Mucosa of stomach (tissue), 1 donor: Measurements from ENCODE around the gene ZNF598.

Experiments used
- H3K27me3 ChIP-seq: one replicate; pipeline ENCODE4 v1.7.0; 2013; ENCODE audit warnings: mild to moderate bottlenecking, low read length; ENCODE audit not compliant: control insufficient read depth, insufficient read depth
- H3K36me3 ChIP-seq: one replicate; pipeline ENCODE4 v1.7.0; 2013; ENCODE audit warnings: low read length; ENCODE audit not compliant: control insufficient read depth, insufficient read depth
- H3K4me1 ChIP-seq: one replicate; pipeline ENCODE4 v1.7.0; 2013; ENCODE audit warnings: mild to moderate bottlenecking, low read length; ENCODE audit not compliant: control insufficient read depth, insufficient read depth
- H3K4me3 ChIP-seq: one replicate; pipeline ENCODE4 v1.7.0; 2013; ENCODE audit warnings: low read length
- H3K9ac ChIP-seq: one replicate; pipeline ENCODE4 v1.7.0; 2013; ENCODE audit warnings: mild to moderate bottlenecking, low read length, moderate library complexity
- H3K9me3 ChIP-seq: one replicate; pipeline ENCODE4 v1.7.0; 2013; ENCODE audit warnings: mild to moderate bottlenecking, low read length, moderate library complexity; ENCODE audit not compliant: control insufficient read depth
- donor health status: Pancreatic carcinoma.

ZNF598 gene

DNA sequence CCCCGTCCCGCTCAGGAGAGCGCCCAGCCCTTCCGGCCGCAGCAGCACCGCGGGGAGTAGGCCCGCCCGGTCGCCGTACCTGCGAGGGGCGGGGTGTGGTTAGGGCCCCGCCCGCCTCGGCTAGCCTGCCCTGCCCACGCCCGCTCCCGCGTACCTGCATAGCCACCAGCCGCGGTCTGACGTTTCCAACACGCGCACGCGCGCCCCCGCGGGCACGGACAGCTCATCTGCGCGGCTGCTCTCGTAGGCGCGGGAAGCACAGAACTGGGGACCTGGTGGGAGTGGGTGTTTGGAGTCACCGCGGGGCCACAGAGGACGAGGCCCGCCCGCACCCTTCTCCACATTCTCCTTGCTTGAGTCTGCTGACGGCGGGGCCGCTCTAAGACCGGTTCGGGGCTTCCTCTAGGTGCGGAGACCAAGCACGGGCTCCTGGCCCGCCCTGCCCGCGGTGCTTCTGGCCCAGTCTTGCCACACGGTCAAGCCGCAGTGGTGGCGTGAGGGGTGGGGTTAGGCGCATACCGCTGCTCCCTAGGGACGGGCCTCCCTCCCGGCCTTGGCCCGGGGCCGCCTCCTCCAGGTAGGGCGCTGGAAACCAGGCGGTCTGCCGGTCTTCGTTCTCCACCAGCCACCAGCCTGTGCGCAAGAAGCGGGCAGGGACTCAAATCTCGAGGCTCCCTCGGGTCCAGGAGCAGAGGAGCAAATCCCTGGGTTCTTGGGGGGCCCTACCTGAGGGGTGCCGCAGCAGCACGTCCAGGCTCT lies 30.2 kb downstream of the ZNF598 start:
- Histone ChIP-seq H3K36me3 (peaks cover 11% of the 10 kb centered on the region), H3K27me3 (peaks cover 24% of the 10 kb centered on the region), H3K9ac (peak overlapping the region; percentile 70), H3K4me3 (no peak overlapping the region), H3K9me3 (no peaks in the 10 kb centered on the region), H3K4me1 (peaks cover 55% of the 10 kb centered on the region)

DNA sequence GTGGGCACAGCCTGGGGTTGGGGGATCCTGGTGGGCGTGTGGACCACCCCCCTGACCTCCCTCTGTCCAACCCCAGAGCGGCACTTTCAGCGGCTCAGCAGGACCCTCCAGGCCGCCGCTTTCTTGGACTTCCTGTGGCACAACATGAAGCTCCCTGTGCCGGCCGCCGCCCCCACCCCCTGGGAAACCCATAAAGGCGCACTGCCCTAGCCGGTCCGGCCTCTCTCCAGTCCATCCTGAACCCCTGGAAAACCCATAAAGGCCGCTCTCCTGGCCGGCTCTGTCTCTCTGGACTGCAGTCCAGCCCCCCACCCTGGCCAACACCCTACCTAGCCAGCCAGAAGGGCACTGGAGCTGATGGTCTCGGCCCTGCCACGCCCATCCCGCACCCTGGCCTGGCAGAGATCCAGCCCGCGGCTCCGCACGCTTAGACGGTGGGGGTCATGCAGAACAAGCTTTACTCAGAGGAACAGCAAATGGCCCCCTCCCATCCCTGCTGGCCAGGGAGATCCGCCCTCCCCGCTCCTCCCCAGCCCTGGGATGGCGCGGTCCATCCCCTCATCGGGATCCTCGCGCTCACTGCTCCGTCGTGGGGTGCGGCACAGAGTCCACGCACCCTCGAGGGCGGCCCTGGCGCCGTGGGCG lies 31.0 kb downstream of the ZNF598 start:
- peak overlapping the region; percentile 70 for H3K9ac ChIP-seq
- peaks cover 14% of the 10 kb centered on the region for H3K36me3 ChIP-seq
- no peak overlapping the region for H3K4me3 ChIP-seq
- no peaks in the 10 kb centered on the region for H3K9me3 ChIP-seq
- H3K4me1 ChIP-seq: peaks cover 53% of the 10 kb centered on the region
- H3K27me3 ChIP-seq: peaks cover 24% of the 10 kb centered on the region

DNA sequence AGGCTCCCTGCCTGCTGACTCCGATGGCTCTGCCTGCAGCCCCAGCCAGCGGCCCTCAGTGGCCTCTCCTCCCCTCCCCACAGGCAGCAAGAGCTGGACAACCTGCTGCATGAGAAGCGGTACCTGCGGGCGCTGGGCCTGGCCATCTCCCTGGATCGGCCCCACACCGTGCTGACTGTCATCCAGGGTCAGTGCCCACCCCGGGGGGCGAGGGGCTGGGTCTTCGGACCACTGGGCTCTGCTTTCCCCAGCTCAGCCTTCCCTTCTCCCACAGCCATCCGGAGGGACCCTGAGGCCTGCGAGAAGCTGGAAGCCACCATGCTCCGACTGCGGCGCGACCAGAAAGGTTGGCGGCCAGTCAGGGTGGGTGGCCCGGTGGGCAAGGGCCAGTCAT lies 31.7 kb downstream of the ZNF598 start:
- Histone ChIP-seq H3K4me1 (peaks cover 47% of the 10 kb centered on the region), H3K9ac (no peak overlapping the region), H3K36me3 (peaks cover 14% of the 10 kb centered on the region), H3K9me3 (no peaks in the 10 kb centered on the region), H3K4me3 (no peak overlapping the region), H3K27me3 (peaks cover 21% of the 10 kb centered on the region)

DNA sequence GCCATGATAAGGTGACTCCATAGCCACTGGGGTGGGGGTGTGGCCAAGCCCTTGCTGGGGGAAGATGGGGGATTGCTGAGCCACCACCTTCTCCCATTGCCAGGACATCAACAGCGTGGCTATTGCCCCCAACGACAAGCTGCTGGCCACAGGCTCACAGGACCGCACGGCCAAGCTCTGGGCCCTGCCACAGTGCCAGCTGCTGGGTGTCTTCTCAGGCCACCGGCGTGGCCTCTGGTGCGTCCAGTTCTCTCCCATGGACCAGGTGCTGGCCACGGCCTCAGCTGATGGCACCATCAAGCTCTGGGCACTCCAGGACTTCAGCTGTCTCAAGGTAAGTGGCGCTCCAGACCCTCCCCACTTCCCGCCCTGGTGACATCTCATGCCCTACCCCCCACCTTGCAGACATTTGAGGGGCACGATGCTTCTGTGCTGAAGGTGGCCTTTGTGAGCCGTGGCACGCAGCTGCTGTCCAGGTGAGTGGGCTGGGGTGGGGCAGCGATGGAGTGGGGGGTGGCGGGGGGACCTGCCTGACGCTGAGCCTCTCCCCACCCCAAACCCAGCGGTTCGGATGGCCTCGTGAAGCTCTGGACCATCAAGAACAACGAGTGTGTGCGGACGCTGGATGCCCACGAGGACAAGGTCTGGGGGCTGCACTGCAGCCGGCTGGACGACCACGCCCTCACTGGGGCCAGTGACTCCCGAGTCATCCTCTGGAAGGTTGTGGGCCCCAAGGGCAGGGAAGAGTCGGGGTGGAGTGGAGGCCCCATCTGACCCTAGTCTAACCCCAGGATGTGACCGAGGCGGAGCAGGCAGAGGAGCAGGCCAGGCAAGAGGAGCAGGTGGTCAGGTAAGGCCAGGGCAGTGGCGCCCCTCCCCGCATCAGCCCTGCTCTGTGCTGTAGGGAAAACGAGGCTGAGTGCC lies 32.4 kb downstream of the ZNF598 start:
- Histone ChIP-seq H3K36me3 (peaks cover 14% of the 10 kb centered on the region), H3K9ac (no peak overlapping the region), H3K9me3 (no peaks in the 10 kb centered on the region), H3K4me1 (peaks cover 47% of the 10 kb centered on the region), H3K27me3 (peaks cover 21% of the 10 kb centered on the region), H3K4me3 (no peak overlapping the region)

DNA sequence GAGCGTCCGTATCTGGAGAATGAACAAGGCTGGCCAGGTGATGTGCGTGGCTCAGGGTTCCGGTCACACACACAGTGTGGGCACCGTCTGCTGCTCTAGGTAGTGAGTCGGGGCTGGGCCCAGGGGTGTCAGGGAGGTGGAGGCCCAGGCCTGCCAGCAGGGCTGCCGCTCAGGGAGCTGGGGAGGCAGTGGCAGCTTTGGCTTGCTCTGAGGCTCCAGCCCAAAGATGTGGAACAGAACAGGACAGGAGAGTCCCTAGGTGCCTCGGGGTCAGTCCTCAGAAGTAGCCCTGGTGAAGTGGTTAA lies 33.5 kb downstream of the ZNF598 start:
- Histone ChIP-seq H3K27me3 (peaks cover 16% of the 10 kb centered on the region), H3K9ac (no peak overlapping the region), H3K4me3 (no peak overlapping the region), H3K4me1 (peaks cover 38% of the 10 kb centered on the region), H3K36me3 (peaks cover 14% of the 10 kb centered on the region), H3K9me3 (no peaks in the 10 kb centered on the region)

DNA sequence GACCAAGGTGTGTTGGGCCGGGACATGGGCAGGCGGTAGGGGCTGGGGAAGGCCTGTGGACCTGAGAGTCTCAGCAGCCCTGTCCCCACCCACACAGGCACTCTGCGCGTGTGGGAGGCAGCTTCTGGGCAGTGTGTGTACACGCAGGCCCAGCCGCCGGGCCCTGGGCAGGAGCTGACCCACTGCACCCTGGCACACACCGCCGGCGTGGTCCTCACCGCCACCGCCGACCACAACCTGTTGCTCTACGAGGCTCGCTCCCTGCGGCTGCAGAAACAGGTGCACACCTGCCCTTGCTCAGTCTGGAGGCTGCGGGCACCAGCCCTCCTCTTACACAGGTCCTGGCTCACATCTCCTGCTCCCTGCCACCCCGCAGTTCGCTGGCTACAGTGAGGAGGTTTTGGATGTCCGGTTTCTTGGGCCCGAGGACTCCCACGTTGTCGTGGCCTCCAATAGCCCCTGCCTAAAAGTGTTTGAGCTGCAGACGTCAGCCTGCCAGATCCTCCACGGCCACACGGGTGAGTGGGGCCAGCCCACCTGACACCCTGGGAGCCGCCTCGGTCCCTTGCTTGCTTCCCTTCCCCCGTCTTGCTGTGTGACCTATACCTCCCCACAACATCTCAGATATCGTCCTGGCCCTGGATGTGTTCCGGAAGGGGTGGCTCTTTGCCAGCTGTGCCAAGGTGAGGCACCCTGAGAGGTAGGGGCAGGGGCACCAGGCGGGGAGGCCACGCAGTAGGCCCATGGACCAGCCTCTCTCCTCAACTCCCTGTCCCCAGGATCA lies 34.0 kb downstream of the ZNF598 start:
- H3K9ac ChIP-seq: no peak overlapping the region
- H3K27me3 ChIP-seq: peaks cover 10% of the 10 kb centered on the region
- no peaks in the 10 kb centered on the region for H3K9me3 ChIP-seq
- H3K4me1 ChIP-seq: peaks cover 36% of the 10 kb centered on the region
- peaks cover 14% of the 10 kb centered on the region for H3K36me3 ChIP-seq
- no peak overlapping the region for H3K4me3 ChIP-seq

DNA sequence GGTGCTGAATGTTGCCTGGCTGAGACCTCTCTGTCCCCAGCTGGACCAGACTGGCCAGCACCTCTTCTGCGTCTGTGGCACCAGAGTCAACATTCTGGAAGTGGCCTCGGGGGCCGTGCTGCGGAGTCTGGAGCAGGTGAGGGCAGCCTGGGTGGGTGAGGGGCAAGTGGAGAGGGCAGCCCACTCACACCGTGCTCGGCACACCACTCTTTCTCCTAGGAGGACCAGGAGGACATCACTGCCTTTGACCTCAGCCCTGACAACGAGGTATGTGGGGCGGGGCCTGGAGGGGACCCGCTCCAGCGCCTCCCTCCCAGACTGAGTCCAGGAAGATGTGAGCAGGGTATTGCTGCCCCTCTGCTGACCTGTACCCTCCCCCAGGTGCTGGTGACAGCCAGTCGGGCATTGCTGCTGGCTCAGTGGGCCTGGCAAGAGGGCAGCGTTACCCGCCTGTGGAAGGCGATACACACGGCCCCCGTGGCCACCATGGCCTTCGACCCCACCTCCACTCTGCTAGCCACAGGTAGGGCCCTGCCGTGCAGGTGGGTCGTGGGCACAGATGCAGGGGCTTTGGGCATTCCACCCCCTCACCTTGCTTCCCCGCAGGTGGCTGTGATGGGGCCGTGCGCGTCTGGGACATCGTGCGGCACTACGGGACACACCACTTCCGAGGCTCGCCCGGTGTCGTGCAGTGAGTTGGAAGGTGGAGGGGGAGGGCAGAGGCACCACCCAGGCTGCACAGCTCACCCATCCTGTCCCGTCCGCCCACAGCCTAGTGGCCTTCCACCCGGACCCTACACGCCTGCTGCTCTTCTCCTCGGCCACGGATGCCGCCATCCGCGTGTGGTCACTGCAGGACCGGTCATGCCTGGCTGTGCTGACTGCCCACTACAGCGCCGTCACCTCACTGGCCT lies 35.2 kb downstream of the ZNF598 start:
- Histone ChIP-seq H3K27me3 (peaks cover 3% of the 10 kb centered on the region), H3K36me3 (peaks cover 14% of the 10 kb centered on the region), H3K4me1 (peaks cover 24% of the 10 kb centered on the region), H3K9ac (no peak overlapping the region), H3K4me3 (no peak overlapping the region), H3K9me3 (no peaks in the 10 kb centered on the region)

DNA sequence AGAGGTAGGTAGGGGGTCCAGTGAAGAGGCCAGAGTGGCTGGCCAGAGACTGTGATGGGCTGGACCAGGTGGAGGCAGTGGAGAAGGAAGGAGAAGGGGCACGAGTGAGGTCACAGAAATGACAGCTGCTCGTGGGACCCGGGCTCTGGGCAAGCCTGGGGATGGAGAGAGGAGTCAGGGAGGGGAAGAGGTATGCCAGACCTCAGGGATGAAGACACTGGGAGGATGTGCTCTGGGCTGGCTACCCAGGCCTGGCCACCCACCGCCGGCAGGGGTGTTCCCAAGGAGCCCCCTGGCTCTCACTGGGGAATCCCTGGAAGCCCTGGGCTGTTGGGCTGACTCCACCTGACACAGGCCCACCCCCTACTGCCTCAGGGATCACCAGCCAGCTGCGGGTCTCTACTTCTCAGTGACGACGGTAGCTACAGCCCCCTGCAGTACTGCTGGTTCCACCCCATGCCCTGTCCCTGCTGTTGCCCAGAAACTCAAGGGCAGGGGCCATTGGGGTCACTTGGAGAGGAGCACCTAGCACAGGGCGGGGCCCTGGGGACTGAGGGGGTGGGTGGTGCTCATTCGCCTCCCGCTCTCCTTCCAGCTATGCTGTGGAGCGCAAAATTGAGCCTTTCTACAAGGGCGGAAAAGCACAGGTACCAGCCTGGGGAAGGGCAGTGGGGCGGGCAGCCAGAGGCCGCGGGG lies 36.0 kb downstream of the ZNF598 start:
- Histone ChIP-seq H3K9me3 (no peaks in the 10 kb centered on the region), H3K9ac (no peak overlapping the region), H3K27me3 (no peaks in the 10 kb centered on the region), H3K4me3 (no peak overlapping the region), H3K36me3 (peaks cover 14% of the 10 kb centered on the region), H3K4me1 (peaks cover 21% of the 10 kb centered on the region)

DNA sequence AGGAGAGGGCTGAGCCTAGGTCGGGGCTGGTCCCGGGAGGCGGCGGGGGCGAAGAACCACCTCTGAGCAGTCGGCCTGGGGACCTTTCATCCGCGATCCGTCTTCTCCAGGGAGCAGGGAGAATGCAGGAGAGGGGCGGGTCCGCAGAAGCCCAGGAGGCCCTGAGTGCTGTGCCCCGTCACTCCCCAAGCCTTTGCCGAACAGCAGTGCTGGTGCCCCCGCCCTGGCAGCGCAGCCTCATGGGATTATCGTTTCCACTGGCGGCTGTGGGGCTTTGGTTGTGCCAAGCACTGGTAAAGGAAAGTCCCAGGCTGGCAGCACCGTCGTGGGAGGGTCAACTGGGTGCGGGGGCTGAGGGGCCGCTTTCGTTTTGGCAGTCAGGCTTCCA lies 37.1 kb downstream of the ZNF598 start:
- H3K4me1 ChIP-seq: peaks cover 13% of the 10 kb centered on the region
- peak overlapping the region; percentile 23 for H3K4me3 ChIP-seq
- H3K36me3 ChIP-seq: peaks cover 14% of the 10 kb centered on the region
- no peaks in the 10 kb centered on the region for H3K27me3 ChIP-seq
- H3K9me3 ChIP-seq: no peaks in the 10 kb centered on the region
- peak overlapping the region; percentile 79 for H3K9ac ChIP-seq

DNA sequence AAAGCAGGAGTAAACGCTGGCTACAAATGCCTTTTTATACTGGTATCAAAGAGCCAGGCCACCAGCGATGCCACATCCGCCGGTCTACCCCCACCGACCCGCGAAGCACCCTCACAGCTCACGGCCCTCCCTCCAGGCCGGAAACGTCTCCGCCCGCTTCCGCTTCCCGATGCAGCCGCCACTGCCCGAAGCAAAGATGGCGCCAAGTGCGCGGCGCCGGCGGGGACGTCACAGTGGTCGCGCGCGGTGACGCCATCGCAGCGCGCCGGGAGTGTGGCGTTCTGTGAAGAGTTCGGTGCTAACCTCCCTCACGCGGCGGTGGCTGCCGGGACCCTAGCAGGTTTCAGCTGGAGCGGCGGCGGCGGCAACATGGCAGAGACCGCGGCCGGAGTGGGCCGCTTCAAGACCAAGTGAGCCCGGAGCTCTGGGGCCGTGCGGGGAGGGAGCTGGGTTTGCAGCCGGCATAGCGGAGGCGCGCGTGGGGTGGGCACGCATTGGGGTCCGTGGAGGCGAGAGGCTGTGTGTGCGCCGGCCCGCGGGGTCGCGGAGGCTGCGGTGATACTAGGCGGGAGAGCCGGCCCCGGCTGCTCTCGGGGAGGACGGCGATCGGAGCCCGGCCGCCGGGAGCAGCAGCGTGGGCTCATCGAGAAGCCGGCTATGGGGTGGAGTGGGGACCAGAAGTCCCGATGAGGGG lies 37.7 kb downstream of the ZNF598 start, which contains the start of gene TBL3:
Gene TBL3, plus strand, starts transcription at position 258 of the 694 bp plus-strand sequence. Its CDS starts 112 bp downstream, at position 370.
- Histone ChIP-seq H3K4me3 (peak within 1 kb of the TSS; percentile 23), H3K9me3 (no peaks in the 10 kb centered on the region), H3K9ac (peak within 1 kb of the TSS; percentile 79), H3K36me3 (peaks cover 11% of the 10 kb centered on the region), H3K27me3 (no peaks in the 10 kb centered on the region), H3K4me1 (peaks cover 13% of the 10 kb centered on the region)
